ENCODE measurements around the gene TGM4.

TGM4 gene

DNA sequence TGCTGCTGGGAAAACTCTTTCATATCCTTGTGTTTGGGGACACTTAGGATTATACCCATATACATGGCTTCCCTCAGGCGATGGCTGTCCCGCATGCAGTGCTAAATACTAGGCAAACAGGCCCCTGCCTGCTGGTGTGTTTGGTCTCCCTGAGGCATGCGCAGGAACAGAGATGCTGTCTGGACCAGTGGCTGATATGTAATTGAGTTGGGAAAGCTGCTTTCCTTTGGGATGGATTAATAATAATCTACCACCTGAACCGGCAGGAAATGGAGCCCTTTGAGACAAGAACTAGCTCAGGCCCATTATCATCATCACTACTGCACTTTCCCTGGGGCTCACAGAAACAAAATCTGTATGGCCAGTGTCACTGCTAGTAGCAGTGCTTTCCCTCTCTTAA, 83.6 kb downstream of the TGM4 start:
- no peak for DNase-seq

DNA sequence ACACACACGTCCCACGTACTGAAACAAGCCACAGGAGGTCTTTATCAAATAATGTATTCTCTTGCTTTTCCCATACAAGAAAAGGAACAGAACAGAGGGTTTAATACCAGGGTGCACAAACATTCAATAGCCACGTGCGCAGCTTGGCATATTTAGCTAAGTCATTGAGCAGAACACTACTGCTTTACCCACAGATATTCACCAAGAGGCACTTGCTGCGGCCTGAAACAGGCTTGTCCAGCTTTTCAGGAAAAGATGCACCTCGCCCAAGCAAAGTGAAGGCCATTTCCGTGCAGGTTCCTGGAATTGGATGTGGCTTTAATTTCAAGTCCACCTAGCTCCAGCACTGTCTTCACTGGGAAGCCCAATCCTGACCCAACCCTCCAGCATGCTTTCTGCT, 84.0 kb downstream of the TGM4 start:
- no peak for DNase-seq

DNA sequence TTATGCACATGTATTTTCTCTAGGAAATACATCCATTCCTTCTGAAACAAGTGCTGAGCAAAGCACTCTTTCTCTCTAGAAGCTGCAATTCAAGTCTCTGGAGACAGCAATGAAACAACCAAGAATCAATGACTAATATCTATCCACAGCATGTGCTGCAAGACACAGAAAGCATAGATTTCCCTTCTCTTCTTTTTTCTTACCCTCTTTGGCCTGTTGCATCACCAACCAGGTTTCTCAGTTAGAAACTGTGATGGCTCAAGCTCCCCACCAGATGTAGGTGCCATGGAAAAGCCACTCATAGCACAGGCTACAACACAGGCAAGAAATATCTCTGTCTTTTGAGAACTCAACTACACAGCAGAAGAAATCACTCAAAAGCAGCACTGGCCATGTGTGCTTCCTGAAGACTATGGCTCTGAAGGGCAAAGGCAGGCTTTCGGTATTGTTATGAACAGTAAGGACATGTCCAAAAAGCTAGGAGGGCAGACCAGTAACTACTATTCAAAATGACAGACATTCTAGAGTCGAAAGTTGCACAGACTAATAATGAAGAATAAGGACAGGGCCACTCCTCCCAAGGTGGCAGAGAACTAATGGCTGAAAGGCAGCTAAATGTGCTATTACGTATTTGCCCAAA, 86.1 kb downstream of the TGM4 start:
- DNase-seq: no peak

DNA sequence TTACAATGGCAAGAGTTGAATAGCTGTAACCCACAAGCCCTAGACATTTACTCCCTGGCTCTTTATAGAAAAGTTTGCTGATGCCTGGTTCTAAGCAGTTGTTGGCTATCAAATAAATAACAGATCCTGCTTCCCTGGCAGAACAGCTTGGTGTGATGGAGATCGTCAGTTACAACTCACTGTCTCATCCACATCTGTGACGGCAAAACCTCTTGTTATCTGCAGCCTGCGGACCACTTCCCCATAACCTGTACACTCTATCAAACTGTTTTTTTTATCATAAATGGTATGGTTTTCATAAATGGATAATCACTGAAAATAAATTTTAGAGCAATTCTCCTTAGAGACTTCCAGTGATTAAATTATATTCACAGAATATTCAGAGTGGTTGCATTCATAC, 87.5 kb downstream of the TGM4 start:
- DNase-seq: no peak

DNA sequence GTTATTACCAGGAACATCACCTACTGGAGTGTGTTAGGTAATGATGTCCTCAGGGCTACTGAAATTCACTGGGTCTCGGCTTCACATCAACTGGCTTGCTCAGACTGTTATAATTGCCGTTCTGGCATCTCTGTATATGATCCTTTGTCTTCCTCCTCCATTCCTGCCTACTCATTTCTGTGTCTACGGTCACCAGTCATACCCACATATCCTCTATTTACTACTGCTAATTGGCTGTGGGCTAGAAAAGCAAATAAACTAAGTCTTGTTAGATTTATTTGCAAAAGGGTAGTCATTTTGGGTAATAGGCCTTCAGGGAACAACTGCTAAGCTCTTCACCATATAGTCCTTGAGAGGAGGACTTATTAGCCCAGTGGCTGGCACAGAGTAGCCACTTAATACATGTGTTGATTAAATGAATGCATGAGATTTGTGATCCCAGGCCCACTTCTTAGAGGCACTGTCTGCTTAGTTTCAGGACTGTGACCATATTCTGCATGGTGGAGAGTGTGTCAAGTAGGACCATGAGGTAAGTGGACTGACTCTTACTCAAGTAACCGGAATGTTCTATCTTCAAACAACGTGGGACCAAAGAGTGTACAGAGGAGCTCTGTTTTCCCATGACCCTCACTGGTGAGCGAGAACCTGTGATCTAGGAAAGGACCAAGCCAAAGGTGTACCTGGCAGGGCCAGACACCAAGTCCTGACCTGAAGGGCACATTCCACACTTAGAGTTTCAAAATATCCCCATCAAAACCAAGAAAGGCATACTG, 88.4 kb downstream of the TGM4 start:
- no peak for DNase-seq

DNA sequence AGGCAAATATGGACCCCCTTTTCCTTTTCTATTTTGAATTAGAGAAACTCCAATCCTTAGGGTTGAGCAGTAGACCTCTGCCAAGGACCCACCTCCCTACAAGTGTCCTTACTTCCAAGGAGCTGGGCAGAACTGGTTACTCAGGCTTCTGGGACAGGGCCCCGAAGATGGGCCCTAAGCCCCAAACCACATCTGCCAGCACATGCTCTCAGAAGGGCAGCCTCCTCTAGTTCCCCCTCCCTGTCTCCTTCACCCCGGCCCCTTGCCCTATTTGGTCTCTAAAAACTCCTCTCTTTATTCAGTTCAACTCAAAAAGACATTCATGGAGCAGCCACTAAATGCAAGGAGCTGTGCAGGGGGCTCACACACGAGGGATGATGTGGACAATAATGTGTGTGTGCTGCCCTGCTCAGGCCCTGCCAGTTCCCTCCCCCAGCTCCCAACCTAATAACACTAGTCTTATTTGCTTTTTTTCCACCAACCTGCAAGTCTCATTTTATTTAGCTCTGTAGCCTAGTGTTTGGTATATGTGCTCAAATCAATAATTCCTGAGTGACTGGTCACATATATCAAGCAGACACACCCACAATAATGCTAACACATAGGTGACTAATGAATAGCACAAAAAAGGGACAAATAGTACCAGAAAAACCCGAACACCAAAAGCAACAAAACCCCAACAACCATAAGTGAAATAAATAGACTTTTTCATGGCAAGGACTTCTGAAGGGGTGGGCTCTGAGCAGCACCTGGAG, 89.3 kb downstream of the TGM4 start:
- DNase-seq: no peak

Data from islet precursor cell (in vitro differentiated cells).